Activated CD8-positive, alpha-beta memory T cell treated with anti-CD3 and anti-CD28 coated beads for 36 hours (primary cell): ENCODE measurements around the gene IRF6. TPM values are rescaled to one million over a fixed set of nuclear protein-coding genes. Genes with fewer than 3 reads are reported as not detected.

Experiments used
- CTCF ChIA-PET: fragments of 350-600 bp; sonication (Branson Sonifier 250); formaldehyde crosslinking; loops from one replicate; lab custom pipeline; 2021; ENCODE audit warnings: antibody characterized with exemption; lab: Charles Lee
- POLR2A ChIA-PET: fragments of 350-600 bp; sonication (Branson Sonifier 250); formaldehyde crosslinking; loops from one replicate; lab custom pipeline; 2021; ENCODE audit warnings: antibody characterized with exemption; lab: Charles Lee
- total RNA-seq, 2 experiments: library from RNA; stranded (reverse); gene quantifications; one replicate each; pipeline ENCODE4 v1.2.3, GENCODE V29; 2021

IRF6 gene
- total RNA-seq, 2 experiments from 2014 or later = 0.86 to 1.1 TPM

DNA sequence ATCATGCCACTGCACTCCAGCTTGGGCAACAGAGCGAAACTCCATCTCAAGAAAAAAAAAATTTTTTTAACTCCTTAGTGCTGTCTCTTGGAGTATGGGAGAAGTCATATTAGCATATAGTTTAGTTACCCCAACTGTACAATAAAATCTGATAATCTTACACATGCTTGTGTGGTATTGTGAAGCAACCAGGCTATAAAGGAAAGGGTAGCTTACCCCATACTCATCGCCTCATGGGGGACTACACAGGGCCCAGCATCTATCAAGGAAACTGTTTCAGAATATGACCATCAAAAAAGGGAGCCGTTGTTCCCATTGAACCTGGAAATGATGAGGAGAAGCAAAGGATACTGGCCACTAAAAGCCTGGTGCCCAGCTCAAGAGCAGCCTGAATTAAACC lies 53.1 kb downstream of the IRF6 start:
- ChIA-PET POLR2A (interaction anchor here (1.9 to 3.0 kb wide), 2 partner anchors 13 to 16 kb away, joined by 6 to 20 read pairs; no protein-coding TSS in a partner anchor), CTCF (interaction anchor here (1.0 kb wide), 1 partner anchor 15 kb away, joined by 4 read pairs; no protein-coding TSS in a partner anchor)

DNA sequence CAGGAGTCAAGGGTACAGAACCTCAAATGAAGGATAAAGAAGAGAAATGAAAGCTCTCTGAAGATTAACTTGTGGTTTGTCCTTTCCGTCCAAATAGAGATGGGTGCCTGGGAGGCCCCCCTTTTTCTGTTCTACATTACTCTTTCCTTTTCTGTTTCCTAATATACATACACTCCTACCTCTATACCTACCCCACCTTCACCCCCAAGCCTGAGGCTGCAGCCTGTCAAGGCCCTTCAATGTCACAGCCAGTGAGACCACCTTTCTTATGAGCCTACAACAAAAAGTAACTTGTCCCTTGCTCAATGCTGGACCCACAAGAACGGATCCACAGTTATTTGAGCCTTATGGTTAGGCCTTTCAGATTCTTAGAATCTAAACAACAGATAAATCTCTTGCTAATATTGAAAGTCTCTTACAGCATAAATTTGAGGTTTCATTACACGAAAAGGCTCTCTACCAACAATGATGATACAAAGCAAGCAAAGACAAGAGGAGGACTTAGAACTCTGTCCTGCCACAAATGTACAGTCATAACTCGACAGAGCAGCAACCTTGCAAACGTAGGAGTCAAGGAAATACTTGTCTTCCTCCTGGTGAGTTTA lies 54.2 kb downstream of the IRF6 start:
- POLR2A ChIA-PET = interaction anchor here (1.9 to 3.0 kb wide), 2 partner anchors 14 to 17 kb away, joined by 6 to 20 read pairs; no protein-coding TSS in a partner anchor
- CTCF ChIA-PET = interaction anchor here (1.6 to 2.6 kb wide), 2 partner anchors 27 to 71 kb away, joined by 7 to 8 read pairs; no protein-coding TSS in a partner anchor

- POLR2A ChIA-PET = interaction anchor here (0.5 to 1.2 kb wide), 2 partner anchors 52 to 583 kb away, joined by 3 to 8 read pairs; no protein-coding TSS in a partner anchor
- CTCF ChIA-PET = interaction anchor here (1.2 to 2.9 kb wide), 6 partner anchors 18 to 181 kb away, joined by 3 to 19 read pairs (median 6); partner anchors contain the start of gene CAMK1G
Measured at GRCh38 chr1:209749670-209750323, 56.1 kb downstream of the IRF6 start.

- ChIA-PET CTCF (interaction anchor here (1.2 to 2.9 kb wide), 10 partner anchors 12 to 182 kb away, joined by 3 to 19 read pairs (median 6); partner anchors contain the start of gene CAMK1G), POLR2A (interaction anchor here (1.2 kb wide), 1 partner anchor 583 kb away, joined by 3 read pairs; no protein-coding TSS in a partner anchor)
Measured at GRCh38 chr1:209749205-209749604, 56.7 kb downstream of the IRF6 start.

- POLR2A ChIA-PET = no interaction called here
- CTCF ChIA-PET = interaction anchor here (0.6 to 2.9 kb wide), 19 partner anchors 11 to 188 kb away, joined by 3 to 19 read pairs (median 3); partner anchors contain the start of genes C1orf74, CAMK1G and G0S2
Measured at GRCh38 chr1:209748620-209749019, 57.3 kb downstream of the IRF6 start.

DNA sequence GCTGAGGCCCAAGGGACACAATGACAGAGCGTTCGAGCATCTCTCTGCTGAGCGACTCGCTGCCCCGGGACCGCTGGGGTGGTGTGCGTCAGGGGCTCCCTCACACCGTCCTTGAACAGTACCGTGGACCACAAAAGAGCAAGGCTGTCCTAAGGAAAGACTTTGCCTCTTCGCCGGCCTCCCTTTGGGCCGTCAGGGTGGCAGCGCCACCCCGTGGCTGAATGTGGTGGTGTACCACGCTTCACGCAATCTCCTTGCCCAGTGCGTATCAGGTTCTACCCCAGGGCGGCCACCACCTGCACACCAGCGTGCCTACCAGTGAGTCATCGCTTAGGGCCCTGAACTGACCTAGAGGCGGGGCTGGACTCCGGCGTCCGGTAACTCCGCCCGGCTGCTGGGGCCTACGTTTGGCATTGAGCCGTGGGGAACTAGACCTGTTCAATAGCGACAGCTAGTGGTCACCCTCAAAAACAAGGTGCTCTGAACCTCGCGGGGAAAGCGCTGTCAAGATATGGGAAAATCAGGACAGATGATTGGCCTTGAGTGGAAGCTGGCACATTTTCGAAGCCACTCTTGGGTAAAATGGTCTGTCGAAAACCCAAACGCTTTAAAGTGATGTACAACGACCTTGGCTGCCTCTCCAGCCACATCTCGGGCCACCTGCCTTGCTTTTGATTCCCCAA lies 58.2 kb downstream of the IRF6 start:
- CTCF ChIA-PET = interaction anchor here (0.6 to 2.9 kb wide), 20 partner anchors 10 to 187 kb away, joined by 3 to 19 read pairs (median 4); partner anchors contain the start of genes C1orf74 and G0S2
- POLR2A ChIA-PET = no interaction called here

DNA sequence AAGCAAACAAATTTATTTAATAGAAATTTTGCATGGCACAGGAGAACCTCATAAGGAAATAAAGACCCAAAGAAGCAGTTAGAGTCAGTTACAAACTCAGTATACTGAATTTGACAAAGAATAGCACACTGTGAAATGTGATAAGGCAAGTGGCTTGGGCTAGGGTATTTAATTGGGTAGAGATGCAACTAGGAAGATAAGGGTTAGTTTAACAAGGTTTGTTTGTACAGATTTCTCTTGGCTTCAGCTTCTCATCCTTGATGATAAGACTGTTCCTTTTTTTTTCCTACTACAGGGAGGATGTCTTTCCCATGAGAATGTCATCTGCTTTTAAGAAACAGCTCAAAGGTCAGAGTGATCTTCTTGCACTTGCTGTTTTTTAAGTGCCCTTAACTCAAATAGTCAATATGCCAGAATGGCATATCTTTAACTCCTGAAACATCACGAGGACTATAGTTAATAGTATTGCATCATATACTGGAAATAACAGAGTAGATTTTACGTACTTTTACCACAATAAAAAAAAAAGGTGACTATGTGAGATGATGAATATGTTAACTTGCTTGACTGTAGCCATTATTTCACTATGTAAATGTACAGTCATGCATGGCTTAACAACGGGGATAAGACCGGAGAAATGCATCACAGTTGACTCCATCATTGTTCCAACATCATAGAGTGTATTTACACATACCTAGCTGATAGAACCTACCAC lies 59.3 kb downstream of the IRF6 start:
- CTCF ChIA-PET = interaction anchor here (0.7 to 2.4 kb wide), 4 partner anchors 9 to 100 kb away, joined by 3 to 8 read pairs (median 4); partner anchors contain the start of gene TRAF3IP3
- POLR2A ChIA-PET = no interaction called here

- POLR2A ChIA-PET = interaction anchor here (1.0 kb wide), 1 partner anchor 27 kb away, joined by 3 read pairs; no protein-coding TSS in a partner anchor
- CTCF ChIA-PET = interaction anchor here (0.9 kb wide), 1 partner anchor 67 kb away, joined by 3 read pairs; no protein-coding TSS in a partner anchor
Measured at GRCh38 chr1:209743145-209743482, 62.8 kb downstream of the IRF6 start.

- ChIA-PET CTCF (no interaction called here), POLR2A (interaction anchor here (1.0 kb wide), 1 partner anchor 27 kb away, joined by 3 read pairs; no protein-coding TSS in a partner anchor)
Measured at GRCh38 chr1:209742409-209743144, 63.4 kb downstream of the IRF6 start.

DNA sequence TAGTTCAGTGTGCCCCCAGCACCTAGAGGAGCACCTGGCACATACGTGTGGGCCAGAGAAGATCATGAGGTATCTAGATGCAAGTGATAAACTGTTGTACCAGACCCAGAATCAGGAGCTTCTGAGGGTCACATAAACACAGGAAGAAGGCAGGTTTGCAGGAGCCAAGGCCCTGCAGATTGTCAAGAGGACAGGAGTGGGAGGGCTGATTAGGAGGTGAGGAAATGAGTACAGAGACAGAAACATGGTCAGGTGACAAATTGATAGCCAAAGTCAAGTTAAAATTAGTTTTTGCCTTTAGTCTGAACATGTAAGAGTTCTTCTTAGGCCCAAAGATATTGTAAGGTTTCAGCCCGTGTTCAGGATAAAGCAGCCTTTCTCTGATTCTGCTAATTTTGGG lies 64.1 kb downstream of the IRF6 start:
- CTCF ChIA-PET = no interaction called here
- POLR2A ChIA-PET = no interaction called here

- ChIA-PET CTCF (no interaction called here), POLR2A (no interaction called here)
Measured at GRCh38 chr1:209741193-209741592, 64.7 kb downstream of the IRF6 start.

DNA sequence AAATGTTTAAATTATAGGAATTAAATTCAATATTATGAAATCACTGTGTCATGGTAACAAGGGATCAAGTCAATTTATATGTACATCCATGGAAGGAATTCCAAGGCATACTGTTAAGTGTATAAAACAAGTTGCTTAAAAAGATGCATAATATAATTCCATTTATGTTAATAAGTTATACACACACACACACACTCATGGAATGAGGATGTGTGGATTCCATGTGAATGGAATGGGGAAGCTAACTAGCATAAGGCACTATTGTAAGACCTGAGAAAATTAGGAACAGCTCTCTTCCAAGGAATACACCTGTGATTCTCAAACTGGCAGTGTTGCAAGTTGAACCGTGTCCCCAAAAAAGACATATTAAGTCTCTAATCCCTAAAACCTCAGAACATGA lies 67.7 kb downstream of the IRF6 start:
- CTCF ChIA-PET = interaction anchor here (1.2 to 2.1 kb wide), 4 partner anchors 10 to 169 kb away, joined by 3 to 7 read pairs (median 4); no protein-coding TSS in a partner anchor
- POLR2A ChIA-PET = no interaction called here

- POLR2A ChIA-PET = interaction anchor here (0.7 kb wide), 1 partner anchor 167 kb away, joined by 3 read pairs; no protein-coding TSS in a partner anchor
- CTCF ChIA-PET = interaction anchor here (1.2 to 3.2 kb wide), 7 partner anchors 11 to 168 kb away, joined by 3 to 14 read pairs (median 4); partner anchors contain the start of gene TRAF3IP3
Measured at GRCh38 chr1:209737118-209737505, 68.8 kb downstream of the IRF6 start.

DNA sequence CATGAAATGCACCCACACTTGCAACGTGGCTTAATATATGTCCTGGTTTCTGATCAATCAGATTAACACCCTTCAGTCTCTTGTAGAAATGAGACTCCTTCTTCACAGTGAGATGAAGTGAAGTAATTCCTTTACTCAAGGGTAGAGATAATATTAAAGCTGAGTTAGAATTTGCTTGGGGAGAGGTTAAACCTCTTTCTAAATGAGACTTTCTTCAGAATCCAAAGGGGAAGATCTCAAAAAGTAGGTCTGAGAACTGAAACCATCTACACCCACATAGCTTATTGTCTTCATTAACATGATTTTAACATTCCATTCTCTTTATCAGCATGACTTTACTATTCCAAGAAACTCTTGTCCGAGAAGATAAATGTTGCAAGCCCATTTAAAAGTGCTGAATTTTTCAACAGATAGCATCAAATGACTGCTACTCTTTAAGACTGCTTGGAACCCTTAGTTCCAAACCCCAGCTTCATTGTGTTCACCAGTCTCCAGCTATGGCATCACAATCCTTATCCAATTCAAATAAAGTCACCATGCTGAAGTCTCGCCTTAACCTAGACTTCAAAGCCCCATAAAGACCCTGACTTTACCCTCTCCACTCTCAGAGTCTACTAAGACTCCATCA lies 69.3 kb downstream of the IRF6 start:
- ChIA-PET POLR2A (interaction anchor here (0.7 to 1.3 kb wide), 3 partner anchors 12 to 166 kb away, joined by 3 to 4 read pairs (median 3); no protein-coding TSS in a partner anchor), CTCF (interaction anchor here (1.4 to 3.2 kb wide), 6 partner anchors 11 to 167 kb away, joined by 3 to 14 read pairs (median 4); partner anchors contain the start of gene TRAF3IP3)
